HG02981 (cell line): Measurements from ENCODE around the gene ARMH2.

Source experiments
- ATAC-seq: cut with Tn5 transposase; IDR thresholded peaks from one replicate; pipeline ENCODE4 v1.9.1; 2021; ENCODE audit warnings: mild to moderate bottlenecking, moderate library complexity; ENCODE audit not compliant: unreplicated experiment

ARMH2 gene

GRCh38 chr6:24798740-24799540, at the start of gene ARMH2:
ARMH2 (minus strand) TSS chr6:24798917; CDS start chr6:24798857, 60 bp downstream.
- ATAC-seq: no peak

DNA sequence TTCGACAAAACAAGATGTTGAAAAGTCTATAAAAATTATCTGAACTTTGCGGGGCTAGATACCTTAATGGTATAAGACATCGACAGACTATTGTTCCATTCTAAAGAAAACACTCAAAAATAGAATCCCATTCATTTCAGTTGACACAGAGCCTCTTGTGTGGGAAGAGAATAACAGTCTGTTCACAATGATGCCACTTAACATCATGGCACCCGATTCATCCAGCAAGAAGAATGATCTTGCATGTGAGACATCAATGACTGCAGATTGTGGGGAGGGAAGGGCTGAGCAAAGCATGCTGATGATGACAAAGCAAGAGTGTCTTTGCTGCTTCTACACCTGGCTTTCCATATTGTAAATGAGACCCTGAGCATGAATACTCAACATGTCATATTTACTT, 49.7 kb upstream of the ARMH2 start:
- ATAC-seq: no peak

- no peak for ATAC-seq
Observed at GRCh38 chr6:24847402-24847801, 48.7 kb upstream of the ARMH2 start.

DNA sequence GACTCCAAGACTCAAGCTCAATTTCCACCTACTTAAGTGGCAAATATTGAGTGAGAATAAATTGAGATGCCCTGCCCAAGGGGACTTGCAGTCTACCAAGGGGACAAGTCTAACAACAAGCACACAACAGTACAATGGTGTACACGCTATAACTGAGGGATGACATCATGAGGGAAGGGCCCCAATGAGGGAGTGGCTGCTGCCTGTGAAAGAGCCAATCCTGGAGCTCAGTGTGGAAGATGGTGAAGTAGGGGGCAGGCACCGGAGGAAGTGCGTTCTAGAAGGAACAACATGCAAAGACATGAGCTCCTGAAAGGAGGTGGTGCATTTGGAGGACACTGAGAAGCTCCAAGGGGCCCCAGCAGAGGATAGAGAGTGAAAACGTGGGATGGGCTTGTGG, 46.9 kb upstream of the ARMH2 start:
- ATAC-seq: no peak

DNA sequence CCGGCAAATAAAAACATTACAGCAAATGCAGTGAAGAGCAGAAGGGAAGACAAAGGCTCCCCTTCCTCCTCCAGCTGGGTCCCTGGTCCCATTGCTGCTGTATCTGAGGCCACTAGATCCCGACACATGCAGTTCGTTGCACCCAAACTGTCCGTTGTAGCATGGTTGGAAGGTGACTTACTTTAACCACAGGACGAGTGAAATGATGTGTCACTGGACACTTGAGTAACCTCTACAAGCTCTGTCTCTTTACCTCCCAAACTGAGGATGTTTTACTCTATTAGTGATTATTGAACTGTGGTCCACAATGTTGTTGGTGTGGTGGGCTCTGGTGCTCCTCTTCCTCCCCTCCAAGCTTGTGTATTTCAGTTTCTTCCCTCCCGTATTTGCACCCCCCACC, 46.2 kb upstream of the ARMH2 start:
- no peak for ATAC-seq

GRCh38 chr6:24844061-24844460, 45.3 kb upstream of the ARMH2 start:
- no peak for ATAC-seq

- ATAC-seq: no peak
Observed at GRCh38 chr6:24840187-24840586, 41.5 kb upstream of the ARMH2 start.

- no peak for ATAC-seq
Observed at GRCh38 chr6:24838994-24839393, 40.3 kb upstream of the ARMH2 start.

DNA sequence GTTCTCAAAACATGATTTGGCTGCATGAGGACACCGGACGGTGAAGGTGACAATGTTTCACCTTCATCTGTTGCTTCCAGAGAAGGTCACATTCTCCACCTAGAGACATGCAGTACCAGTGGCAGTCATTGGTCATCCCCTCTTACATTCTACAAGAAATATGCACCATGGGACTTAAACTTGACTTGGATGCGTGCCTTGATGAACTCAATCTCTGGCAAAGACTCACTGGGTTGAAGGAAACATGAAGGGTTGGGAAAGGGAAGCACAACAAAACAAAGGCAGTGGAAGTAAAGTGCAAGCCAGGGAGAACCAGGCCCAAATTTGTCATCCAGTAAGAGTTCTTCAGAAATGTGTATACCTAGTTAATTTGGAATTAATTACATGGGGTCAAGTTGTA, 39.4 kb upstream of the ARMH2 start:
- no peak for ATAC-seq

- no peak for ATAC-seq
Observed at GRCh38 chr6:24836109-24836508, 37.4 kb upstream of the ARMH2 start.

GRCh38 chr6:24833711-24834386, 35.1 kb upstream of the ARMH2 start:
- no peak for ATAC-seq

DNA sequence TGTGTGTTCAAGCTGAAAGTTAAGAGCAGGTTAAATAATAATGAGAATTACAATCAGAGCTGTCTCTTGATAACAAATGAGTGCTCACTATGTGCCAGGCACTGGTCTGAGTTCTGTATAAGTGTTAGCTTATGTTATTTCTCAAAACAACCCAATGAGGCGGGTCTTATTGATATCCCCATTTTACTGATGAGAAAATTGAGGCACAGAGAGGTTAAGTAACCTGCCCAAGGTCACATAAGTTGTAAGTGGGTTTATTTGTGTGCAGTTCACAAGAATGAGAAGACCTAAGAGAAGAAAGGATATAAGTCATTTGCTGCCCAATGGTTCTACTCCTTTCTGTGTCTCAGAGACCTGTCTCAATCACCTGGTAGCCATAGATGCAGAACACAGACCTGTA, 34.1 kb upstream of the ARMH2 start:
- ATAC-seq: no peak

DNA sequence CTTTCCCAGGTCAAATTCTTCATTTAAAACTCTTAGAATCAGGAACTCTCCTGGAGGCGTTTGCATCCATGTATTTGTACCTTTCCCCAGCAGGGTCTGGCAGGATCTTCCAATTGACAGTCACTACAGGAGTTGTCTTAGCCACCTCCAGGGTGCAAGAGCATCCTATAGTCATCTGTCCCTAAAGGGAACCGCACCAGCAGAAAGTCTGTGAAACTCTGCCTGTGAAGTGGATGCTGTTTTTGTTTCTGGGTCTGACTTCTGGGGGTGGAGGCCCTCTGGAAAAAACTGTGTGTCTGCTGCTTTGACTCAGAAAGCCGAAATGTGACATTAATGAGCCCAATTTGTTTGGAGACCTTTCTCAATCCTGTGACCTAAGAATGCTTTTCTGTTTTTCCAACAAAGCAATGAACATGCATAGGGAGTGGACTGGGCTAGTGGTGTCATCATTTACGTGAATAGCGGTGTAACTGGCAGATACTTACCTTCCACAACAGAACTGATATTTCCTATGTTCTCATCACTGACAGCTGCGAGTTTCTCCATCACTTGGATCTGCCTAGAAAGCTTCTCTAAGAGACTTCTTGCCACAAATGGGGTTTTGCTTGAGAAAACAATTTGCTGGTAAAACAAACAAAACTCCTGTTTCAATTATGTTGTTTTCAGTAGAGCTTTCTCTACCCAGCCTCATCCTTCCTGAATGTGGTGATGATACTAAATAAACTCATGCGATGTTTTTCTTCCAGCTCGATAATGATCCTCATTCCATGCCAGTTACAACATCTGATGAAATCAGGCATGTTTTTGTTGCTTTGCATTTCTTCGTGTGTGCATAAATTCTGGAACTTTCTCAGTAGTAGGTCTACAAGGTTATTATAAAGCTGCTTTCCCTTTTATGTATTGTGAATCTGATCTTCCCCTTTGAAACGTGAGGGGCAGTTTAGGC, 33.3 kb upstream of the ARMH2 start:
- no peak for ATAC-seq

GRCh38 chr6:24829657-24830056, 30.9 kb upstream of the ARMH2 start:
- no peak for ATAC-seq

DNA sequence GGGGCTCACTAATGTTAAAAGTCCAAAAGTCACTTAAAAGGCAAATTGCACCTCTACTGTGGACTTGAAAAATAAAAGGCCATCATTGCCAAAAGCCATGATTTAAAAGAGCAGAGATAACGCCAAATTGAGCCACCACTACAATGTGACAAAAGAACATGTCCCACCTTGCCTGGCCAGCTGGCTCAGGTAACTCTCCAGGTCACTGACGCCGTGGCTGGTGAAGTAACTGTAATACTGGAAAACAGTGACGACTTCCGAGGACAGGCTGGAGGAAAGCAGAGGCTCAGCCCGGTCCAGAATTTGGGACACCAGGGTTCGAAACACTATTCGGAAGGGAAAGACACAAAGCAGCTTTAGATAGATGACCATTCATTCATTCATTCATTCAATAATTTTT, 29.3 kb upstream of the ARMH2 start:
- ATAC-seq: no peak

- no peak for ATAC-seq
Observed at GRCh38 chr6:24827162-24827561, 28.4 kb upstream of the ARMH2 start.

GRCh38 chr6:24825130-24825630, 26.5 kb upstream of the ARMH2 start:
- no peak for ATAC-seq

- ATAC-seq: no peak
Observed at GRCh38 chr6:24824142-24824938, 25.6 kb upstream of the ARMH2 start.

DNA sequence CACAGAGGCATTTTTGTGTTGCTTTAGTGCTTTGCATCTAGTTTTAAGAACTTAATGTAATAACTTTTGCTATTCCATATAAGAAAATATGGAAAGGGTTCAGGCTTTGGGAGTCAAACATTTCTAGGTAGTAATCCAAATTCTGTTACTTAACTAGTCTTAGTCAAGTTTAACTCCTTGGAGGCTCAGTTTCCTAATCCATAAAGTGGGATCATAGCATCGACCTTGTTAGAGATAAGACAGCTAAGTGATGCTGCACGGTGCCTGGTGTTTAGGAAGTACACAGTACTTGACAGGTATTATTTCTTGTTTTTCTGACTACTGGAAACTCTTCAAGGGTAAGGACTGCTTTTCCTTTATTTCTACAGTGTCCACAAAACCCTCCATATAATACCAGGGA, 24.5 kb upstream of the ARMH2 start:
- no peak for ATAC-seq

DNA sequence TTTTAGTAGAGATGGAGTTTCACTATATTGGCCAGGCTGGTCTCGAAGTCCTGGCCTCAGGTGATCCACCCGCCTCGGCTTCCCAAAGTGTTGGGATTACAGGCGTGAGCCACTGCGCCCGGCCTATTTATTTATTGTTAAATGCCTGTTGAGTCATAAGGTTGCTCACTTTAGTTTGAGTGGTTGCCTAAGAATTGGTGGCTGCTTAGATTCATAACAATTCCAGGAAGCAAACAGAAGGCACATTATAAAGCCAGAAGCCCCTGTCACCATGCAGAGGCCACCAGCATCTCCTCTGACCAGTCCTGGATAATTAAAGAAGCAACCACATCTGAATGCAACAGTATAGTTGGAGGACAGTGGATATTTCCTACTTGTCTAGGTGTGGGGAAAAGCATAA, 24.0 kb upstream of the ARMH2 start:
- ATAC-seq: no peak
